Heart right ventricle (tissue), 16 donors: ENCODE data around the gene WDR20. TPM values are rescaled to one million over a fixed set of nuclear protein-coding genes. Genes with fewer than 3 reads are reported as not detected.

Experiments used
- ATAC-seq, 8 donors: fragments of 200-7000 bp; cut with Tn5 transposase; one replicate each; pipeline ENCODE4 v1.9.1; 2020; ENCODE audit warnings: mild to moderate bottlenecking in 8 of 8, moderate library complexity in 8 of 8, moderate number of reproducible peaks in 1 of 8
- DNase-seq, 2 donors: peaks; one replicate each; pipeline ENCODE4 v3.0.0-alpha.2; 2020
- H3K27ac ChIP-seq, 10 donors: fragments of 200-600 bp; sonication (generic) in 2 of 10; one replicate each; pipeline versions ENCODE4 v1.5.0 to v1.8.0; 2020 to 2022; ENCODE audit warnings: mild to moderate bottlenecking in 3 of 10
- H3K27me3 ChIP-seq, 7 donors: fragments of 200-600 bp; one replicate each; pipeline ENCODE4 v1.8.0; 2021 to 2022; ENCODE audit warnings: mild to moderate bottlenecking in 2 of 7
- H3K36me3 ChIP-seq, 9 donors: fragments of 200-600 bp; sonication (generic) in 1 of 9; one replicate each; pipeline versions ENCODE4 v1.5.0 to v1.8.0; 2020 to 2022; ENCODE audit warnings: mild to moderate bottlenecking in 2 of 9
- H3K4me1 ChIP-seq, 9 donors: fragments of 200-600 bp; sonication (generic) in 1 of 9; one replicate each; pipeline versions ENCODE4 v1.5.0 to v1.8.0; 2020 to 2022; ENCODE audit warnings: mild to moderate bottlenecking in 4 of 9
- H3K4me3 ChIP-seq, 10 donors: fragments of 200-600 bp; sonication (generic) in 2 of 10; one replicate each; pipeline versions ENCODE4 v1.5.0 to v1.8.0; 2020 to 2022; ENCODE audit warnings: mild to moderate bottlenecking in 7 of 10, moderate library complexity in 2 of 10
- H3K9me3 ChIP-seq, 11 donors: fragments of 200-600 bp in 10 of 11; sonication (generic) in 2 of 11; one replicate each; pipeline versions ENCODE4 v1.5.0 to v1.8.0; 2013 to 2022; ENCODE audit warnings: mild to moderate bottlenecking in 2 of 11, control low read depth in 1 of 11, moderate library complexity in 1 of 11
- WGBS, 2 donors: extraction: QIAGEN DNeasy Blood & Tissue Kit; methylation state at CpG; one replicate each; pipeline ENCODE4 v1.1.7; 2013; ENCODE audit warnings: inconsistent platforms in 1 of 2; 5-methylcytosine and 5-hydroxymethylcytosine counted together
- intact Hi-C, 10 donors: fragments of 100-400 bp; cut with DNase I; formaldehyde crosslinking; loops; one replicate each; pipeline versions ENCODE4 v1.11.1 to v1.14.2; 2022
- polyA plus RNA-seq, 2 donors: library from polyadenylated mRNA; stranded (reverse); fragments of 200-250 nt; gene quantifications; one replicate each; pipeline ENCODE4 v1.2.3, GENCODE V29; 2013
- total RNA-seq, 10 donors: library from RNA; stranded (reverse); fragmentation: NEBNext Ultra II Directional in 3 of 10; extraction: Animal tissue kit (Norgen Biotek cat#: 25700) in 3 of 10; gene quantifications; one replicate each; pipeline versions ENCODE4 v1.2.1 to v1.2.4, GENCODE V29; 2021 to 2023
- TF ChIP-seq, protein P1 (sequence below), 9 donors: fragments of 200-600 bp; sonication (generic) in 2 of 9; IDR thresholded peaks; one replicate each; pipeline versions ENCODE4 v1.5.0 to v1.8.0; 2021 to 2022; ENCODE audit warnings: antibody characterized with exemption in 9 of 9, mild to moderate bottlenecking in 5 of 9, moderate library complexity in 1 of 9
- donor health status: Arrhythmogenic right ventricular cardiomyopathy.
- donor health status: ischemic (EF 13 %, LVEDD 7.1; RV severe dilation, severe dysfunction).
- donor health status: healthy with polysubstance abuse.
- donor health status: DM: no; HTN: yes; CAD: no.
- donor health status: DM: no; HTN: no; CAD: no.
- donor health status: ischemic (EF 25% LVEDD 6.9; RV normal size, moderate dysfunction).
- donor health status: ischemic (EF 25% LVEDD 5.7; RV mildly dilated, moderate dysfunction).
- donor health status: healthy.
- donor health status: DM: yes; HTN: yes; CAD: no.
- donor health status: Ischemic cardiomyopathy.
- donor health status: ischemic (EF 35%, LVEDD 5.7; RV mildly dilated, moderate dysfunction).
- donor health status: nonischemic (EF 11% LVEDD 7.7; RV severe dilation, severe dysfunction).
- donor health status: DM: yes; HTN: yes; CAD: no.
- donor health status: PGD.
- donor health status: ischemic (EF 29% LVEDD 5.4; RV normal size, mild dysfunction).
- donor health status: nonischemic (EF 23%, LVEDD 6.1; RV moderate dilation, normal function).

Gene WDR20
- total and polyA plus RNA-seq, 12 donors: 10.7 to 28.0 (median 20.5) TPM

DNA sequence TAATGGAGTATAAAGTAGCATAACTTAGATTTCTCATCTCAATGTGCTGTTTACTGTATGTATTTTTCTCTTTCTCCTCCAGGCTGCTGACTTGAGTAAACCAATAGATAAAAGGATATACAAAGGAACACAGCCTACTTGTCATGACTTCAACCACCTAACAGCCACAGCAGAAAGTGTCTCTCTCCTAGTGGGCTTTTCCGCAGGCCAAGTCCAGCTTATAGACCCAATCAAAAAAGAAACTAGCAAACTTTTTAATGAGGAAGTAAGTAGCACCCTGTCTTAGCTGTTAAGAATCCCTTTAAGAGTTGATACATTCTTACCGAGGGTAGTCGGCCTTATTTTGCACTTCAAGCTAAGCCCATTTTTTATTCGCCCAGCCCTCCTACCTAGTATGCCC lies 55.2 kb downstream of the WDR20 start:
- Histone ChIP-seq H3K4me3 (no peak overlapping the region), H3K9me3 (no peaks in the 10 kb centered on the region), H3K27ac (no peak overlapping the region), H3K27me3 (no peaks in the 10 kb centered on the region), H3K4me1 (peaks cover 0 to 43% (median 27%) of the 10 kb centered on the region in 9 donors), H3K36me3 (peaks cover 0 to 52% (median 11%) of the 10 kb centered on the region in 9 donors)
- ATAC-seq (no peak), DNase-seq (no peak)
- WGBS, 2 donors: 88% methylated on average over 4 of the region's 4 CpGs
- intact Hi-C loops: no loop called here
- TF ChIP-seq, protein P1, sequence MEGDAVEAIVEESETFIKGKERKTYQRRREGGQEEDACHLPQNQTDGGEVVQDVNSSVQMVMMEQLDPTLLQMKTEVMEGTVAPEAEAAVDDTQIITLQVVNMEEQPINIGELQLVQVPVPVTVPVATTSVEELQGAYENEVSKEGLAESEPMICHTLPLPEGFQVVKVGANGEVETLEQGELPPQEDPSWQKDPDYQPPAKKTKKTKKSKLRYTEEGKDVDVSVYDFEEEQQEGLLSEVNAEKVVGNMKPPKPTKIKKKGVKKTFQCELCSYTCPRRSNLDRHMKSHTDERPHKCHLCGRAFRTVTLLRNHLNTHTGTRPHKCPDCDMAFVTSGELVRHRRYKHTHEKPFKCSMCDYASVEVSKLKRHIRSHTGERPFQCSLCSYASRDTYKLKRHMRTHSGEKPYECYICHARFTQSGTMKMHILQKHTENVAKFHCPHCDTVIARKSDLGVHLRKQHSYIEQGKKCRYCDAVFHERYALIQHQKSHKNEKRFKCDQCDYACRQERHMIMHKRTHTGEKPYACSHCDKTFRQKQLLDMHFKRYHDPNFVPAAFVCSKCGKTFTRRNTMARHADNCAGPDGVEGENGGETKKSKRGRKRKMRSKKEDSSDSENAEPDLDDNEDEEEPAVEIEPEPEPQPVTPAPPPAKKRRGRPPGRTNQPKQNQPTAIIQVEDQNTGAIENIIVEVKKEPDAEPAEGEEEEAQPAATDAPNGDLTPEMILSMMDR (IDR thresholded peaks at IDR 0.05): no peak

DNA sequence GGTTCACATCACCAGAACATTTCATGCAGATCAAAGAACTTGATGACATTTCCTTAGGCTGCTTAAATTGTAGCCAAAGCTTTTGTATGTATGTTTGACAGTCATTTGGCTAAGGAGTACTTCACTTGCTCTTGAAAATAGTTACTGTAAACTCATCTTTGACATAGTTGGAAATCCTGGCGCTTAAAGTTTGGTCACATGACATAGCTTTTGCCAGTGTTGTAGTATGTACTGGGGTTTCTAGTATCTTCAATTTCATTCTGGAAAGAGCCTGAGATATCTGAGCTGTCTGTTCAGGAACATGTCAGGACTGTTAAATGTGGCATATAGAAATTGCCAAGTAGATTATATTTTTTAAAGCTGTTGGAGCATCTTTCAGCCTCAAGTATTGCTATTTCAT lies 55.7 kb downstream of the WDR20 start:
- Histone ChIP-seq H3K27ac (no peak overlapping the region), H3K4me1 (peaks cover 0 to 40% (median 27%) of the 10 kb centered on the region in 9 donors), H3K9me3 (no peaks in the 10 kb centered on the region), H3K27me3 (no peaks in the 10 kb centered on the region), H3K4me3 (no peak overlapping the region), H3K36me3 (peaks cover 0 to 56% (median 11%) of the 10 kb centered on the region in 9 donors)
- TF ChIP-seq, protein P1 (IDR thresholded peaks at IDR 0.05): no peak
- no peak for ATAC-seq
- WGBS, 2 donors: 53 to 67% methylated on average over 1 of the region's 1 CpG
- DNase-seq: no peak
- intact Hi-C loops: no loop called here

DNA sequence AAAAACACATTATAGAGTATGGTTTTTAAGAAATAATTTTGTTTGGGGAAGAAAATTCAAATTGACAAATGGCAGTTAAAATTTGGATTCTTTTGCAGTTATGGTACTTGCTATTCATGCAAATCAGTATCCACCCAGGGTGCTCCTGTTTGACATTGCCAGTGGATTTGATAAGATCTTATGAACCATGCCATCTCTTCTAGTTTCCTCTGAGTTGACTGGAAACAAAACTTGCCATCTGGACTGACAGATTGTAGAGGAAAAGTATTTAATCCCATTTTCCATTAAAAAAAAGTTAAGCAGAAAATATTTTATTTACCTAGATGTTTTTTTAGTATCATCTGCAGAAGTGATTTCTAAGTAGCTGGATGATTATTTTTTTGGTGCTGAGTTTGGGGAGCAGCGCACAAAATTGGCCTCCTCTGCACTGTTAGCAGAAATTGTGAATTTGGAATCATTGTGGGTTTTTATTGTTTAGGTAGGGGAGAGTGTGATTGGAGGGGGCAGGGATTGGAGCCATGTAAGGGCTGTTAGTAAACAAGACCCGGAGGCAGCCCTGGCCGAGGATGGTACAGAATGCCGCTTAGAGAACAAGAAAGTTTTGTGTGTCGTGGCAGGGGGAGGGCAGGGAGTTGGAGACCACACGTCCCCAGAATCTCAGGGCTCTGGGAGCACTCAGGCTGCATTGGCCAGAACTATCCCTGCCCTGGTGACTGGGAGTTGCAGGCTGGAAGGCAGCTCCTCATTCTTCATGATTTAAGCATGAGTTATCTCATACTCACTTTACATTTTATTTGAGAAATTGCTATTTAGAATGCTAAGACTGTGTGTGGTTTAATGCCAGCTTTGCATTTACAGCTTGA lies 56.6 kb downstream of the WDR20 start:
- 83 to 94% methylated on average over 6 of the region's 6 CpGs for WGBS, 2 donors
- Histone ChIP-seq H3K36me3 (peaks cover 0 to 64% (median 11%) of the 10 kb centered on the region in 9 donors), H3K27me3 (no peaks in the 10 kb centered on the region), H3K4me1 (peaks cover 0 to 31% (median 18%) of the 10 kb centered on the region in 9 donors), H3K27ac (no peak overlapping the region), H3K9me3 (no peaks in the 10 kb centered on the region), H3K4me3 (no peak overlapping the region)
- intact Hi-C loops: no loop called here
- no peak for DNase-seq
- TF ChIP-seq, protein P1 (IDR thresholded peaks at IDR 0.05): no peak
- ATAC-seq: no peak

DNA sequence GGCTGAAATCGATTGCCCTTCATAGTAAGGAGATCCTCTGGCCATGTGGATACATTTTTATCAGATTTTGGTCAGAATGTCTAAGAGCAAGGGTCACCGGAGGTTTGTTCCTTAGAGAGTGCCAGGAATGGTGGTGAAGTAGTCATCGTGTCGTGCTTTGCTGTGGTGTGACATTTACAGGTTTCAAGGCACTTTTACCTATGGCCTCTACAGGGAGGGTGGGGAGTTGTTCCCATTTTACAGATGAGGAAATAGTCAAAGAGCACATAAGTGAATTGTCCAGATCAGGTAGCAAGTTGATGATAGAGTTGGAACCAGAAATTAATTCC lies 57.2 kb downstream of the WDR20 start:
- H3K36me3 ChIP-seq: peaks cover 0 to 67% (median 11%) of the 10 kb centered on the region in 9 donors
- no peaks in the 10 kb centered on the region for H3K27me3 ChIP-seq
- DNase-seq (no peak), ATAC-seq (no peak)
- H3K9me3 ChIP-seq: no peaks in the 10 kb centered on the region
- intact Hi-C loops: no loop called here
- H3K27ac ChIP-seq: no peak overlapping the region
- 77 to 78% methylated on average over 4 of the region's 4 CpGs for WGBS, 2 donors
- TF ChIP-seq, protein P1 (IDR thresholded peaks at IDR 0.05): no peak
- H3K4me1 ChIP-seq: peaks cover 0 to 31% (median 16%) of the 10 kb centered on the region in 9 donors
- H3K4me3 ChIP-seq: no peak overlapping the region
